HL-60/S4 (cell line): Measurements from ENCODE around the gene CRAMP1.

Experiments used
- in situ Hi-C: fragments of 300-500 bp; cut with MboI; formaldehyde crosslinking; loops from 2 replicates; pipeline ENCODE4 v1.14.3; 2022; ENCODE audit warnings: low sequenced_read_pairs

The CRAMP1 gene

DNA sequence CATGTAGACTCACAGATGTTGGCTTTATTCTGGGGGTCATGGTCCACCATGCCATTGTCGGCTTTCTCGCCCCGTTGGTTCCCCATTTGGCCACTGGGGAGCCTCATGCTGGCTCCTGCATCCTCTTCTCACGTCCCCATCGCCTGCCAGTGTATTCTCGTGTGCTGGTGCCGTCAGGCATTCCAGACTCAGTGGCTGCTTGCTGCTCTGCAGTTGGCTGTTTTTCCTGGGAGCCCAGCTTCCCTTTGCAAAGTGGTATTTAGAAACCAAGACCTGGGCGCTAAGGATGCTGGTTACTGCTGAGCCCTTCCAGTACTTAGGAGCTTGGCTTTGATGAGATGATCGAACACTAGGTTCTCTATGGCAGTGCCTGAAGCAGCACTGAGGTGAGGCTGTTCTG, 19.1 kb downstream of the CRAMP1 start:
- in situ Hi-C loops: no loop called here

DNA sequence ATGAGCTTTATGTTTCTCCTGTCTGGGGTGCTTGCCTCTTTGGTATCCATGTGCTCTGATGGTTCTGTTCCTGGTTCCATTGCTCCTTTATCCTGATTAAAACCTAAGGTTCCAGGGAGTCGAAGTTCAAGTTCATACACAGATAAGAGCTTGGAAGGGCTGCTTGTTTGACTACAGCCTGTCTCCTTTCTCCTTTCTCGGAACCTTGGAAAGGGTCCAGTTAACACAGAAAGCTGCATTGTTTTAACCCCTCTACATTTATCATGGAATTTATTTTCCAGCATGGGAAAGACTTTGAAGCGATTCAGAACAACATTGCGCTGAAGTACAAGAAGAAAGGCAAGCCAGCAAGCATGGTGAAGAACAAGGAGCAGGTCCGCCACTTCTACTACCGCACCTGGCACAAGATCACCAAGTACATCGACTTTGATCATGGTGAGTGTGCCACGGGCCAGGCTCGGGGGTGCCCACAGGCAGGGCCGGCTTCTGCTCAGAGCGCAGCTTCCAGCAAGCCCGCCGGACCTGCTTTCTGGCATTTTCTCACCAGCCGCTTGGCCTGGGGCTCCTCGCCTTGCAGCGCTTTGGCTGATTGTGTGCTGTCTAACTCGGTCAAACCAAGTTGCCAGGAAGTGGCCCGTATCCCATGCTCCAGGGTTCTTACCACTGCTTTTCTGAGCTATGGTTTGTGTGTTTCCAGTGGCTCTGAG, 19.9 kb downstream of the CRAMP1 start:
- in situ Hi-C loops: no loop called here

DNA sequence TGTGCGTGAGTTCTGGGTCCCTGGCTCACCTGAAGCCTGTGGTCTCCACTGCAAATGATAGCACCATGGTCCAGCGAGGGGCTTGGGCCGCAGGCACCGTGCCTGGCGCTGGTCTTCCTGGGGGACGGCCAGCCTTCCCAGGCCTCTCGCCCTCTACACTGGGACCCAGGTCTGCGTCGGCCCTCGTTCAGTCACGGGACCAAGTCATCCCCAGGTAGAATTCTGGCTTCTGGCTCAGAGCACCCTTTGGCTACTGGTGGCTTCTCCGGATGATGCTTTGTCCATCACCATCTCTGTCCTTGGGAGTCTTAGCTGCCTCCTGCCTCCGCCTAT, 20.4 kb downstream of the CRAMP1 start:
- in situ Hi-C loops: no loop called here

DNA sequence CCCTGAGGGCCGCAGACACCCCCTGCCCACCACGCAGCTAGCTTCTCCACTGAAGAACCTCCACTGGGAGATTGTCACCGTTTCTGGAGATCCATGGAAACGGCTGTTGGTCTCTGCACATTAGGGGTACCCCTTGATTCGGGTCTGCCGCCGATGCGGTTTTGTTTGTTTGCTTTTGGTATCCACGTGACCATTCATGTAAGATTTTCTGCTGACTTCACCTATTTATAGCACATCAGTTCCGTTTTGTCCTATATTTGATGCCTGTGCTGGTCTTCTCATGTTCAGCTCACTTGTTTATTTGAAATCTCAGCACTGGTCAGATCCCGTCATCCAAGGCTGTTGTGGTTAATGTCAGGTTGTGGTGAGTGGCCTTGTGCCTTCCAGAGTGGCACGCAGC, 21.1 kb downstream of the CRAMP1 start:
- in situ Hi-C loops: no loop called here

DNA sequence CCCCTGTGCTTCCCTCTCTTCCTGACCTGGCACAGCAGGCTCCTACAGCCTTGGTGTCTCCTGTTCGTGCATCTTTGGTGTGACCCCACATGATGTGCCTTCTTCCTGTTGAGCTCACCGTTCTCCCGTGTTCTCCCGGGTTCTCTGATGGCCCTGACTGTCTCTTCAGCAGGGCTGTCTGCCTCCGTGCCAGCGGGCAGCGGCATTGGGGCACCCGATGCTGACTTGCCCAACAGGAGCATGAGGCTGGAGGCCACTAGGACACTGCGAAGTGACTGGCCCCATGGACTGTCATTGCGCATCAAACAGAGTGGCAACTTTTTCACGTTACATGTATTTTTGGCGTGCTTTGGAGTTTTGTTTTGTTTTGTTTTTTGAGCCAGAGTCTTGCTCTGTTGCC, 22.4 kb downstream of the CRAMP1 start:
- in situ Hi-C loops: no loop called here

DNA sequence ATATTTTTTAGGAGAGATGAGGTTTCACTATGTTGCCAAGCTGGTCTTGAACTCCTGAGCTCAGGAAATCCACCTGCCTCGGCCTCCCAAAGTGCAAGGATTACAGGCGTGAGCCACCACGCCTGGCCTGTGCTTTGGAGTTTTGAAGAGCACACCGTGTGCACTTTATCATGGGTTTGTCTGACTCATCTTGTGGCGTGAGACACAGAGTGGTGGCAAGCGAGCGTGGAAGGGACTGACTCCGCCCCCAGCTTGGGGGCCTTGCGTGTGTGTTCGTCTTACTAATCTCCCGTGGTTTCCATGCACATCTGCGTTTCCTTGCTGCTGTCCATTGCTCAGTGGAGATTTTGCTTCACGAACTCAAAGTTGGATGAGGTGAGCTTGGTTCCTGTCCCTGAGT, 22.9 kb downstream of the CRAMP1 start:
- in situ Hi-C loops: no loop called here

DNA sequence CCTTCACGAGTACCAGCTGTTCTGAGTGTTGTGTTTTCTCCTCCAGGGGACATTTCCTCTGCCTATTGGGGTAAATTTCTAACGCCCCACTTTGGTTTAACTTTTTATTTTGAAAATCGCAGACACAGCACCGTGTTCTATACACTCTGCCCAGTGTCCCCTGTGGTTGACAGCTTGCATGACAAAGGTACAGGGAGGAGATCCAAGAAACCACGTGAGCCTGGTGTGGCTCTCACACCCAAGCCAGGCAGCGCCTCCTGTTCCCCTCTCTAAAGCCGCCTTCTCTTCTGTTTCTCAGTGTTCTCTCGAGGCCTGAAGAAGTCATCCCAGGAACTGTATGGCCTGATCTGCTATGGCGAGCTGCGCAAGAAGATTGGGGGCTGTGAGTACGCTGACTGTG, 25.4 kb downstream of the CRAMP1 start:
- in situ Hi-C loops: no loop called here

DNA sequence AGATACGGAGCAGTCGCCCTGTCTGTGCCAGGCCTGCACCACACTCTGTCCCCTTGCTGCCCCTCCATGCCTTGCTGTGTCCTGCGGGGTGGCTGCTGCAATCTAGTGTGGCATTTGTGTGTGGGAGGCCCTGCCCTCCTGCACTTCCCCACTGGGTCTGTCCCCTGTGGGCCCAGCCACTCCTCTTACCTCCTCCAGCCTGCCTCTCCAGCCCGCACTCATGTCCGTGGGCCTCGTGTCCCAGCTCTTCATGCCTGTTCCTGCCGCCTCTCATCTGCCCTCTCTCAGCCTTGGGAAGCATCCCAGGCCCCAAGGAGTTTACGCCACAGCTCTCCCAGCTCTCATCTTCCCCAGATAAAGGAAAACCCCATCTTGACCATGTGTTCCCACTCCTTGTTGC, 26.6 kb downstream of the CRAMP1 start:
- in situ Hi-C loops: no loop called here

DNA sequence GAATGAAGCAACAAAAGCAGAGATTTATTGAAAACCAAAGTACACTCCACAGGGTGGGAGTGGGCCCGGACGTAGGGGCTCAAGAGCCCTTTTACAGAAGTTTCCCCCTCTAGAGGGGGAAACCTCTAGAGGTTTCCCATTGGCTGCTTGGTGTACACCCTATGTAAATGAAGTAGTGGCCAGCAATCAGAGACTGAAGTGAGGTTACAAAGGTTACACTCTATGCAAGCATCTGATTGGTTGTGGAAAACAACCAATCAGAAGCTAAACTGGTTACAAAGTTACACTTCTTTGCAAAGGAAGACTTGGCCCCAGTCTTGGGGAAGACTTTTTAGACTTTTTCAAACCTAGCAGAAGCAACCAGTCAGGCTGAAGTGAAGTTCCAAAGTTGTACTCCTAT, 27.1 kb downstream of the CRAMP1 start:
- in situ Hi-C loops: no loop called here

DNA sequence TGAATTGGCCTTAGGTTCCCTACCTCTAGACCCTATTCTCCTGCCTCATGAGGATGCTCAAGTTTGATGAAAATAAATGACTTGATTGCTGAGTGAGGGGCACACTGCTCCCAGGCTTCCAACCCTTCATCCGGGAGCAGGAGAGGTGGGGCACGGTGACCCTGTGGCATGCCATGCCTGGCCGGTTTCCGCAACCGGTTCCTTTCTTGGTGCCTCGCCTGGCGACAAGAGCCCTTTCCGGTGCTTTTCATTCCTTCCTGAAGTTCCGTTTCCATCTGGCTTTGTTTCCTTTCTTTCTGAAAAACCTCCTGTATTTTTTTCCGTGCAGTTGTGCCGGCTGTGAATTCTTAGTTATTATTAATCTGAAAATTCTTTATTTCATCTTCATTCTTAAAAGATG, 27.7 kb downstream of the CRAMP1 start:
- in situ Hi-C loops: no loop called here

DNA sequence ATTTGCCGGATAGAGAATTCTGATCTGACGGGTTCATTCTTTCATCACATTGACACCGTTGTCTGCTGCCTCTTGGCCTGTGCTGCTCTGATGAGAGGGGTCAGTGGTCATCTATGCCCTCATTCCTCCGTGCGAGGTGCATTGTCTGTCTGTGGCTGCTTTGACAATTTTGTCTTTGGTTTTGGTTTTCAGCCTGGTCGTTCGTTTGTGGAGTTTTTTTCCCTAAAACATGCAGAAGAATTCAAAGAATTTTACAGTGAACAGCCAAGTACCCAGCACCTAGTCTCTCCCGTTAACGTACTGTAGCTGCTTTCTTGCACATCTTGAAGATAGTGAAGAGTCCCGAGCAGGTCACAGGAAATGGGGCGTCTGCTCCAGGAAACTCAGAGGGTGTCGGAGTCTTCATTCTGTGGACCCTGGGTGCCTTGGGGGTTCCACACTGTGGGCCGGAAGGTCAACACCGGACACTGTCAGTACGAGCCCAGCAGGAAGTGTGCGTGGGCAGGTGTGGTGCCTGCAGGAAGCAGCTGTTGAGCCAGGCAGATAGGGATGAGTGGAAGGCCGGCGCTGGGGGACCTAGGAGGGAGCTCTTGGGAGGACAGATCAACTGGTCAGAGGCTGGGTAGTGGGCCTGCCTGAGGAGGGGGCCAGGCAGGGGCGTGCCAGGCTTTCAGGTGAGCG, 28.2 kb downstream of the CRAMP1 start:
- in situ Hi-C loops: no loop called here

DNA sequence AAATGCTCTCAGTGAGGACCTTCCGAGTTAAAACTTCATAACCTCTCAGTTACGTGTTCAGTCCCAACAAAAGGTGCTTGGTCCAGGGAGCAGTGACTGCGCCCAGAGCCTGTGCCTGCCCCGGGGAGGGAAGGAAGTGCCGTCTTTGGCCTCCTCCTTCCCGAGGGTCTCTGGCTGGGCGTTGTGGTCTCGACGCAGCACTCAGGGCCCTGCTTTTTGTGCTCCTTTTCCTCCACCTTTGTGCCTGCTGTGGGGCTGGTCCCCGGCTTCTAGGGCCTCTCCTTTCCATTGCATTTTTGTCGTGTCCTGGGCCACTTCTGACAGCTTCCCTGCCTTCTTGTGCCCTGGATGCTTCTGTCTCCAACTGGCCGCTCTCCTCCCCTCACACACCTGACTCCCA, 29.1 kb downstream of the CRAMP1 start:
- in situ Hi-C loops: no loop called here

DNA sequence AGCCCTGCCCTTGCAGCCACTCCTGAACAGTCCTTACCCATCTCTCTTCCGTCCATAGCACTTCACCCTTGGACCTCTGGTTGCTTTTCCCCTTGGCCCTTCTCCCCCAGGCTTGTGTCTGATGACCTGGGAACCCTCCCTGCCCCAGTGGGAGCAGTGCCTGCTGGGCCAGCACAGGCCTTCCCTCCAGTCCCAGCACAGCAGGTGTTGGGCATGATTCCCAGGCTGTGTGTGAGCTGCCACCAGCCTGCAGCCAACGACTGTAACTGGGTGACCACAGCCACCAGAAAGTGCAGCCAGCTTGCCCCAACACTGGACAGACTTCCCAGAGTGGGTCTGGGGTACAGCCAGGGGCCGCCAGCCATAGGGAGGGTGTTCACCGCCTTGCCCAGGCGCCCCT, 30.0 kb downstream of the CRAMP1 start:
- in situ Hi-C loops: no loop called here

DNA sequence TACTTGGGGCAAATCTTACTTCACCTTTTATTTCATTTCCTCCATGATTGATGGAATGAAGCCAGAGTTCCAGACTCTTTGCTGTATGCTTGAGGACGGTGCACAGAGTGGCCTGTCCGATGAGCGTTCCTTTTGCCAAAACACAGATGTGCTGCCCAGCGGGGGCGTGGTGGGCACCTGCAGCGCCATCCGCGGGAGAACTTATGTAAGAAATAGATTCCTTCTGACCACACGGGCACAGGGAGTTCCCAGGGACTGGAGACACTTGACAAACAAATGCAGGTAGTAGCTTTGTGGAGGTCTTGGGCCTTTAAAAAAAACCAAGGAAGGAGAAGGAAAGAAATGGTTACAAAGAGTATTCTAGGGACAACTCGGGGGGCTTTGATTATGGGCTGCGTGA, 30.6 kb downstream of the CRAMP1 start:
- in situ Hi-C loops: no loop called here

DNA sequence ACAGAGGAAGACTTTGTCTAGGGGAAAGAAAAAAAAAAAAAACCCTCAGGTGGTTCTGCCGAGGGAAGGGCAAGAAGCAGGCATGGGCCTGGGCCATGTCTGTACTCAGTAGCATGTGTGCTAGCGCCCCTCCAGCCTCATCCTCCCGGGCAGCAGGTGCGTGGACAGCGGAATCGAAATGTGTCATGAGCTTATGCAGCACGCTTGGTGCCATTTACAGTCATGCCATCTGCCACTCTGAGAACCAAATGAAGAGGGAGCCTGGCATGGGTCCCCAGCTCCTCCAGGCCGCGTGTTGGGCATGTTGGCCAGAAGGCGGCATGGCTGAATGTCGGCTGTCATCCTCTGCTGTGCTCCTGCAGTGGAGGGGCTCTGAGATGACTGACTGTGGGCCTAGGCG, 31.4 kb downstream of the CRAMP1 start:
- in situ Hi-C loops: no loop called here

DNA sequence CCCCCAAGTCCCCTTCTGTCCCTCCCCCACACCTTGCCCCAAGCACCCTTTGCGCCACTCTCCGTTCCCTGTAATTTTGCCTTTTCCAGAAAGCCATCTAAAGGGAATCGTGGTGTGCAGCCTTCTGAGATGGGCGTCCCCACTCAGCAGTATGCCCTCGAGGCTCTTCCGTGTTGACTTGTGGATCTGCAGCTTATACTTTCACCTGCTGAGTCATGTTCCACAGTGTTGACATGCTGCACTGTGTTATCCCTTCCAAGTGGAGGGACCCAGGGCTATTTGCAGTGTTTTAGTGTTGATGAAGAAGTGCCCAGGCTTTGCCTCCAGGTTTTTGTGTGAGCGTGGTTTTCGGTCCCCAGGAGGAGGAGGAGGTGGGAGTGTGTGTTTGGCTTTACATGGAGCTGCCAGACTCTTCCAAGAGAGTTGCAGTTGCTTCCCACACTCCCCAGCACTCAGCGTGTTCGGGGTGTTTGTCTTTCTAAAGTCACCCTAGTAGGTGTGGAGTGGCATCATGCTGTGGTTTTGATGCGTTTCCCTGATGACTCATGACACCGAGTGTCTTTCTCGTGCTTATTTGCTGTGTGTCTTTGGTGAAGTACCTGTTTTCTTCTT, 33.9 kb downstream of the CRAMP1 start:
- in situ Hi-C loops: no loop called here

DNA sequence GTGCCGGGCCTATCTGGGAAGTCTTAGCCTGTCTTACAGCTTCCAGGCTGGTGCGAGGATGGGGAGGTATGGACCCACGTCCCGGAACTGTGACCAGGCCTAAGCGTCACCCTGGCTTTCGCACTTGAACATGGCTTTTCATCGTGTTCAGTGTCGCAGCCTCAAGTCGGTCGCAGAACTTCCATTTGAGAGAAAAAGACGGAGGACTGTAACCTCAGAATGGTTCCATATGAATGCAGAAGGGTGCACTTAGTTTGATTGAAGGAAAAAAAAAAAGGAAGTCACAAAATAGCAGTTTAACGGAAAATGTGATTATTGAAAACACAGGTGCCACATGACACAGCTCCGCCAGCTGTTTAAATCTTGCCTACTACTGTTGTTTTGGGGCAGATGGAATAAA, 35.7 kb downstream of the CRAMP1 start:
- in situ Hi-C loops: no loop called here

DNA sequence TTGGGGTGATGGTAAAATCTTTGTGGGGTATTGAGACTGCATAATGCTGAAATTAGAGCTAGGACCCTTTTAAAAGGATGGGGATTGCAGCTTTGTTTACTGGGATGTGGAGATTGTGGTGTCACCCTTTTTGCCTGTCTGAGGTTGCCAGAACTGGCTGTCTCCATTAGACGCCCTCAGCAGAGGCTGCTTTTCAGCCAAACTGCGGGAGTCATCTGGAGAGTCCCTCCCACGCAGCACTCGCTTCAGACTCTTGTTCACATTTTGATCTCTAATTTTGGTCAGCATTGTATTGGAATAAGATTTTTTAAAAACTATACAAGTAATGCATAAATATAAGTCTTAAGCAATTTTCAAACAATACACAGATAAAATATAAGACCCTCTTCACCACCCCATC, 38.0 kb downstream of the CRAMP1 start:
- in situ Hi-C loops: no loop called here

DNA sequence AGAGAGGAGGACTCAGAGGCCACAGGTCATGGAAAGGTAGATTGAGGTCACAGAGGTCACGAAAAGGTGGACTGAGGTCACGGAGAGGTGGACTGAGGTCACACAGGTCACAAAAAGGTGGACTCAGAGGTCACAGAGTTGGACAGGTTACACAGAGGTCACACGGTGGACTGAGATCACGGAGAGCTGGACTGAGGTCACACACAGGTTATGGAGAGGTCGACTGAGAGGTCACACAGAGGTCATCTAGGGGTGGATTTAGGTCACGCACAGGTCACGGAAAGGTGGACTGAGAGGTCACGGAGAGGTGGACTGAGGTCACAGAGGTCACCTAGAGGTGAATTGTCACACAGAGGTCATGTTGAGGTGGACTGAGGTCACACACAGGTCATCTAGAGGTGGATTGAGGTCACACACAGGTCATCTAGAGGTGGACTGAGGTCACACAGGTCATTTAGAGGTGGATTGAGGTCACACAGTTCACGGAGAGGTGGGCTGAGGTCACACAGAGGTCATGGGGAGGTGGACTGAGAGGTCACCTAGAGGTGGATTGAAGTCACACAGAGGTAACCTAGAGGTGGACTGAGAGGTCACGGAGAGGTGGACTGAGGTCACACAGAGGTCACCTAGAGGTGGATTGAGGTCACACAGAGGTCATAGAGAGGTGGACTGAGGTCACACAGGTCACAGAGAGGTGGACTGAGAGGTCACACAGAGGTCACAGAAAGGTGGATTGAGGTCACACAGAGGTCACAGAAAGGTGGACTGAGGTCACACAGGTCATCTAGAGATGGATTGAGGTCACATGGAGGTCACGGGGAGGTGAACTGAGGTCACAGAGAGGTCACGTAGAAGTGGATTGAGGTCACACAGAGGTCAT, 39.2 kb downstream of the CRAMP1 start:
- in situ Hi-C loops: no loop called here

DNA sequence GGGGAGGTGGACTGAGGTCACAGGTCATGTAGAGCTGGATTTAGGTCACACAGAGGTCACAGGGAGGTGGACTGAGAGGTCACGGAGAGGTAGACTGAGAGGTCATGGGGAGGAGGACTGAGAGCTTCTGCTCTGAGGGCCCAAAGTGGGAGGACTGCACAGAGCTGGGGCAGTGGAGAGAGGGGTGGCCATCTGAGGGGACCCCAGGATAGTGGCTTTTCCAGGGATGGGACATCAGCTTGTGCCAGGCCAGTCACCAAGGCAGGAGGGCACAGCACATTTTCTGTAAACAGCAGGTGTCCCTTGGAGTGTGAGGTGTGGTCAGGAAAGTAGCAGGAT, 39.8 kb downstream of the CRAMP1 start:
- in situ Hi-C loops: no loop called here

DNA sequence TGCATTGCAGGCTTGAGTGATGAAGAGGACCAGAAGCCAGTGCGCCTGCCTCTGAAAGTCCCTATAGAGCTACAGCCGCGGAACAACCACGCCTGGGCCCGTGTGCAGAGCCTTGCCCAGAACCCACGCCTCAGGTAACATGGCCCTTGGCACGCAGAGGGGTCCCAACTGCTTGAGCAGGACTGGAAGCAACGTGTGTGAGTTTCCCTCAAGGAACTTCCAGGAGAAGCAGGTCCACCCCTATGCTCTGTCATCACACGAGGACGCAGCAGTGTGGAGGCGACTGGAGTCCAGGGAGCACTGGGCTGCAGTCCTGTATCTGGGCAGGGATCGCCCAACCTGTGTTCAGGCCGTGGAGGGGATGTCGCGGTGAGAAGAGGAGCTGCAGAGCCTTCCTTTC, 40.9 kb downstream of the CRAMP1 start:
- in situ Hi-C loops: no loop called here
